GM12875 (cell line): ENCODE measurements around the gene HSF4.
A peak's percentile ranks its signal among the peaks of the same experiment; 100 is the strongest.

Experiments
- H3K4me3 ChIP-seq: one replicate; pipeline ENCODE4 v1.5.1; 2011; ENCODE audit warnings: low read depth, low read length, control low read depth
- TF ChIP-seq, protein P1 (sequence below): IDR thresholded peaks from 2 replicates; pipeline ENCODE4 v1.5.1; 2011; ENCODE audit warnings: low read depth, mild to moderate bottlenecking, control low read depth, inconsistent platforms, low read length, moderate library complexity, borderline replicate concordance; ENCODE audit not compliant: insufficient read depth

Gene HSF4

DNA sequence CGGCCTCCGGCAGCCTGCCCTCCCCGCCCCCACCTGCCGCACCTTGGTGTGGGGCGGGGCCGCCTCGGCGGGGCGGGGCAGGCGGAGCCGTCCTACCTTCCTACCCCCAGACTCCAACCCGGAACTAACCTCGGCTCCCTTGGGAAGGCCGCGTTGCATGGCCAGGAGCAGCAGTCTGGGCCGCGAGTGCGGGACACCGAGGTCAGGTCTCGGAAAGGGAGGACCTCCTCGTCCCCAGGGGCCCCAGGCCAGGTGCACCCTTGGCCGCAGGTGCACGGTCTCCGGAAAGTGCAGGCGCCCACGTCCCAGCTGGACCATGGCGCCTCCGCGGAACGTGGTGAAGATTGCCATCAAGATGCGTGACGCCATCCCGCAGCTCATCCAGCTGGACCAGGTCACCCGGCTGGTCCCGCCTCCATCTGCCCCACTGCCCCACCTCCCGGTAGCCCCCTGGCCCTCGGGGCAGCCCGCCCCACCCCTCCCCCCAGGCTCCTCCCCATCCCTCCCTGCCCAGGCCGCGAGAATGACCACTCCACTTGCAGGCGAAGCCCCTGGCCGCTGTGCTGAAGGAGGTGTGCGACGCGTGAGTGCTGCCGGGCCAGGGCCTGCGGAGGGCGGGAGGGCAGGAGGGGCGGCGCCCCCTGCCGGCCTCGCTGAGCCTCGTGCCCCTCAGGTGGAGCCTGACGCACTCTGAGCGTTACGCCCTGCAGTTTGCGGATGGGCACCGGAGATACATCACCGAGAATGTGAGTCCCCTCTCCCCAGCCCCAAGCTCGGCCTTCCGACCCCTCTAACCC lies 34.7 kb downstream of the HSF4 start, which contains the start of gene ELMO3:
Gene ELMO3, plus strand, starts transcription at position 121 of the 797 bp plus-strand sequence. Its CDS starts 196 bp downstream, at position 317.
- no peak within 1 kb of the TSS for H3K4me3 ChIP-seq
- TF ChIP-seq, protein P1, sequence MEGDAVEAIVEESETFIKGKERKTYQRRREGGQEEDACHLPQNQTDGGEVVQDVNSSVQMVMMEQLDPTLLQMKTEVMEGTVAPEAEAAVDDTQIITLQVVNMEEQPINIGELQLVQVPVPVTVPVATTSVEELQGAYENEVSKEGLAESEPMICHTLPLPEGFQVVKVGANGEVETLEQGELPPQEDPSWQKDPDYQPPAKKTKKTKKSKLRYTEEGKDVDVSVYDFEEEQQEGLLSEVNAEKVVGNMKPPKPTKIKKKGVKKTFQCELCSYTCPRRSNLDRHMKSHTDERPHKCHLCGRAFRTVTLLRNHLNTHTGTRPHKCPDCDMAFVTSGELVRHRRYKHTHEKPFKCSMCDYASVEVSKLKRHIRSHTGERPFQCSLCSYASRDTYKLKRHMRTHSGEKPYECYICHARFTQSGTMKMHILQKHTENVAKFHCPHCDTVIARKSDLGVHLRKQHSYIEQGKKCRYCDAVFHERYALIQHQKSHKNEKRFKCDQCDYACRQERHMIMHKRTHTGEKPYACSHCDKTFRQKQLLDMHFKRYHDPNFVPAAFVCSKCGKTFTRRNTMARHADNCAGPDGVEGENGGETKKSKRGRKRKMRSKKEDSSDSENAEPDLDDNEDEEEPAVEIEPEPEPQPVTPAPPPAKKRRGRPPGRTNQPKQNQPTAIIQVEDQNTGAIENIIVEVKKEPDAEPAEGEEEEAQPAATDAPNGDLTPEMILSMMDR, result 0 out of 2 replicates have a peak, but pooled peaks have one; percentile 19

DNA sequence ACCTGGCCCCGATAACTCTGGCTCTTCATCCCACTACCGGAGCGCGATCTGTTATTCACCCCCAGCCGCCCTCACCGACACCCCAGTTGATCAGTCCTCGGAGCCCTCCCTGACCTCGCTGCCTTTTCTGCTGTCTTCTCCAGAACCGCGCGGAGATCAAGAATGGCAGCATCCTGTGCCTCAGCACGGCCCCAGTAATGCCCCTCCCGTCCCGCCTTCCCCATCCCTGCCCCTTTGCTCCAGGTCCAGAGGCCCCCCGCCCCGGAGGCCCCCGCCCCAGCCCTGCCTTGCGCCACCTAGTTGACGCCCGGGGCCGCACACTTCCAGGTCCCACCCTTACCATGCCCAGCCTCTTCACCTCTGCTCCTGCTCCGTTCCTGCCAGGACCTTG lies 35.3 kb downstream of the HSF4 start:
- no peak overlapping the region for H3K4me3 ChIP-seq
- TF ChIP-seq, protein P1, result no peak

- H3K4me3 ChIP-seq, result no peak overlapping the region
- TF ChIP-seq, protein P1, result no peak
Observed at GRCh38 chr16:67200491-67200890, 35.9 kb downstream of the HSF4 start.

DNA sequence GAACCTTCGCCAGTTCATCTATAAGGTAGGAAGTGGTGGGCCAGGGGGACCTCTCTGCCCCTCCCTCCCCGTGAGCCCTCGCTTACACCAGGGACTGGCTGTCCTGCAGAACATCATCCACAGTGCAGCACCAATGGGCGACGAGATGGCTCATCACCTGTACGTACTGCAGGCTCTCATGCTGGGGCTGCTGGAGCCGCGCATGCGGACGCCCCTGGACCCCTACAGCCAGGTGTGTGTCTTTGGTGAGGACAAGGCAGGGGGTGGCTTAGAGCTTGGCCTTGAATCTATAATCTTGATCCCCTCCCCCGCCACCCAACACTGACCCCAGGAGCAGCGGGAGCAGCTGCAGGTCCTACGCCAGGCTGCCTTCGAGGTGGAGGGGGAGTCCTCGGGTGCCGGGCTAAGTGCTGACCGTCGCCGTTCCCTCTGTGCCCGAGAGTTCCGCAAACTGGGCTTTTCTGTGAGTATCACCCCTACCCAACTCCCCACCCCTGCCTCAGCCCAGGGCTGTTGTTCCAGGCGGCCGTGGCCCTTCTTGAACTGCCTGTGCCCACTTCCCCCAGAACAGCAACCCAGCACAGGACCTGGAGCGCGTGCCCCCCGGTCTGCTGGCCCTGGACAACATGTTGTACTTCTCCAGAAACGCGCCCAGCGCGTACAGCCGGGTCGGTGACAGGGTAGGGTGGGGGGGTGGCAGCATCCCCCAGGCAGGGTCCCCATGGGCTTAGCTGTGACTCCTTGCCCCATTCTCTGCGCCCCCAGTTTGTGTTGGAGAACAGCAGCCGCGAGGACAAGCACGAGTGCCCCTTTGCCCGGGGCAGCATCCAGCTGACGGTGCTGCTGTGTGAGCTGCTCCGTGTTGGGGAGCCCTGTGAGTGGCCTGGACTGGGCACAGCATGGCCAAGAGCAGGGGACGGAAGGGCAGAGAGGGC lies 37.1 kb downstream of the HSF4 start:
- TF ChIP-seq, protein P1, result no peak
- no peak overlapping the region for H3K4me3 ChIP-seq

GRCh38 chr16:67202426-67202825 lies 37.9 kb downstream of the HSF4 start:
- no peak overlapping the region for H3K4me3 ChIP-seq
- TF ChIP-seq, protein P1, result no peak

DNA sequence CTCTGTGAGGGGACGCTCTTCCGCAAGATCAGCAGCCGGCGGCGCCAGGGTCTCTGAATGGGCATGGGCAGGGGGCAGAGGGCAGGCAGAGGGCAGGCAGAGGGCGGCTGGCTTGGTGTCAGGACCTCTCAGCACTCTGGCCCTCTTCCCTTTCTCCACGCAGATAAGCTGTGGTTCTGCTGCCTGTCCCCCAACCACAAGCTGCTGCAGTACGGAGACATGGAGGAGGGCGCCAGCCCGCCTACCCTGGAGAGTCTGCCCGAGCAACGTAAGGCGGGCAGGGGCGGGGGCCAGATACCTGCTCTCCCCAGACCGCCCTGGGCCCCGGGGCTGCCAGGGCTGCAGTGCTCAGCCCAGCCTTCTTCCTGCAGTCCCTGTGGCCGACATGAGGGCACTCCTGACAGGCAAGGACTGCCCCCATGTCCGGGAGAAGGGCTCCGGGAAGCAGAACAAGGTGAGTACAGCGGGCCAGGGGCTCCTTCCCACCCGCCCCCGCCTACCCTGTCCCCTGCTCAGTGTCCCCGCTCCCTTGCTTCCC lies 38.5 kb downstream of the HSF4 start:
- H3K4me3 ChIP-seq, result no peak overlapping the region
- TF ChIP-seq, protein P1, result no peak
